Left lung (tissue), 10 donors: ENCODE results near the gene AIG1. TPM values are rescaled to one million over a fixed set of nuclear protein-coding genes. Genes with fewer than 3 reads are reported as not detected.

ENCODE experiments used
- ATAC-seq: fragments of 200-7000 bp; cut with Tn5 transposase; one replicate; pipeline ENCODE4 v1.9.1; 2020; ENCODE audit warnings: moderate library complexity
- DNase-seq, 4 donors: peaks; one replicate each; pipeline ENCODE4 v3.0.0-alpha.2; 2013 to 2020
- H3K27ac ChIP-seq, 2 donors: fragments of 200-600 bp; sonication (generic) in 1 of 2; one replicate each; pipeline versions ENCODE4 v1.5.0 to v1.8.0; 2020 to 2021
- H3K27me3 ChIP-seq, 2 donors: fragments of 200-600 bp; sonication (generic) in 1 of 2; one replicate each; pipeline versions ENCODE4 v1.5.0 to v1.8.0; 2020 to 2021
- H3K36me3 ChIP-seq, 2 donors: fragments of 200-600 bp; sonication (generic) in 1 of 2; one replicate each; pipeline versions ENCODE4 v1.5.0 to v1.8.0; 2020 to 2021
- H3K4me1 ChIP-seq, 2 donors: fragments of 200-600 bp; one replicate each; pipeline ENCODE4 v1.8.0; 2021
- H3K4me3 ChIP-seq, 2 donors: fragments of 200-600 bp; sonication (generic) in 1 of 2; one replicate each; pipeline versions ENCODE4 v1.5.0 to v1.8.0; 2020 to 2021; ENCODE audit warnings: mild to moderate bottlenecking in 1 of 2
- H3K9me3 ChIP-seq, 2 donors: fragments of 200-600 bp; sonication (generic) in 1 of 2; one replicate each; pipeline versions ENCODE4 v1.5.0 to v1.8.0; 2020 to 2021
- CTCF ChIP-seq, 2 donors: fragments of 200-600 bp; sonication (generic) in 1 of 2; IDR thresholded peaks; one replicate each; pipeline versions ENCODE4 v1.5.0 to v1.8.0; 2021; ENCODE audit warnings: antibody characterized with exemption in 2 of 2
- intact Hi-C, 2 donors: fragments of 100-400 bp; cut with DNase I; formaldehyde crosslinking; loops; one replicate each; pipeline versions ENCODE4 v1.11.2 to v1.14.2; 2022
- polyA plus RNA-seq, 6 donors: library from polyadenylated mRNA; unstranded; fragments of 120-200 nt; gene quantifications; one replicate each; pipeline ENCODE4 v1.2.1, GENCODE V29; 2013; ENCODE audit not compliant: insufficient read length in 6 of 6
- total RNA-seq, 2 donors: library from RNA; stranded (reverse); fragmentation: NEBNext Ultra II Directional; extraction: Animal tissue kit (Norgen Biotek cat#: 25700); gene quantifications; one replicate each; pipeline ENCODE4 v1.2.1, GENCODE V29; 2021
- donor health status: DM: no; HTN: yes; CAD: no.
- donor health status: DM: no; HTN: no; CAD: no.

AIG1 gene
- total and polyA plus RNA-seq, 8 donors, result 34.7 to 45.4 (median 36.8) TPM

- no peak for TF ChIP-seq CTCF (IDR thresholded peaks at IDR 0.05)
- no peaks in the 10 kb centered on the region for H3K36me3 ChIP-seq
- peak overlapping the region in 1 of 2 donors; percentile 85 for H3K27ac ChIP-seq
- peaks cover 0 to 7% of the 10 kb centered on the region in 2 donors for H3K4me1 ChIP-seq
- H3K4me3 ChIP-seq, result no peak overlapping the region
- intact Hi-C loops, result no loop called here
- DNase-seq (no peak), ATAC-seq (peak; percentile 76)
- H3K27me3 ChIP-seq, result no peaks in the 10 kb centered on the region
- no peaks in the 10 kb centered on the region for H3K9me3 ChIP-seq
These were observed 37.5 kb downstream of the AIG1 start for GRCh38 chr6:143098054-143098671.

GRCh38 chr6:143099647-143100046, 39.0 kb downstream of the AIG1 start:
- Histone ChIP-seq H3K9me3 (no peaks in the 10 kb centered on the region), H3K4me1 (peaks cover 0 to 7% of the 10 kb centered on the region in 2 donors), H3K27ac (no peak overlapping the region), H3K36me3 (no peaks in the 10 kb centered on the region), H3K4me3 (no peak overlapping the region), H3K27me3 (no peaks in the 10 kb centered on the region)
- intact Hi-C loops, result no loop called here
- ATAC-seq, result no peak
- no peak for DNase-seq
- no peak for TF ChIP-seq CTCF (IDR thresholded peaks at IDR 0.05)

GRCh38 chr6:143100429-143100828, 39.7 kb downstream of the AIG1 start:
- no peak overlapping the region for H3K4me3 ChIP-seq
- no peaks in the 10 kb centered on the region for H3K36me3 ChIP-seq
- intact Hi-C loops, result no loop called here
- H3K27me3 ChIP-seq, result no peaks in the 10 kb centered on the region
- ATAC-seq, result no peak
- H3K4me1 ChIP-seq, result peaks cover 0 to 7% of the 10 kb centered on the region in 2 donors
- no peak overlapping the region for H3K27ac ChIP-seq
- DNase-seq, result no peak
- no peak for TF ChIP-seq CTCF (IDR thresholded peaks at IDR 0.05)
- no peaks in the 10 kb centered on the region for H3K9me3 ChIP-seq

- no peak for TF ChIP-seq CTCF (IDR thresholded peaks at IDR 0.05)
- H3K36me3 ChIP-seq, result no peaks in the 10 kb centered on the region
- intact Hi-C loops, result no loop called here
- no peaks in the 10 kb centered on the region for H3K9me3 ChIP-seq
- H3K27me3 ChIP-seq, result no peaks in the 10 kb centered on the region
- DNase-seq, result no peak
- no peaks in the 10 kb centered on the region for H3K4me1 ChIP-seq
- no peak for ATAC-seq
- H3K4me3 ChIP-seq, result no peak overlapping the region
- no peak overlapping the region for H3K27ac ChIP-seq
These were observed 43.2 kb downstream of the AIG1 start for GRCh38 chr6:143103916-143104315.

- intact Hi-C loops, result no loop called here
- no peak for DNase-seq
- Histone ChIP-seq H3K9me3 (no peaks in the 10 kb centered on the region), H3K27me3 (no peaks in the 10 kb centered on the region), H3K36me3 (no peaks in the 10 kb centered on the region), H3K27ac (no peak overlapping the region), H3K4me3 (no peak overlapping the region), H3K4me1 (no peaks in the 10 kb centered on the region)
- no peak for ATAC-seq
- no peak for TF ChIP-seq CTCF (IDR thresholded peaks at IDR 0.05)
These were observed 46.8 kb downstream of the AIG1 start for GRCh38 chr6:143107440-143107839.
